AG08395 (cell line): Measurements from ENCODE around the gene NKAIN2.
"Not testable (repeated sequence)": the region's sequence is repeated elsewhere in the genome, so short reads cannot be mapped to it uniquely, and the experiment has no call there.

ENCODE experiments used
- DNase-seq: peaks from one replicate; pipeline ENCODE4 v3.0.0; 2012; ENCODE audit warnings: mixed read lengths, low spot score

NKAIN2 gene

GRCh38 chr6:124205921-124206320 is 402.3 kb downstream of the NKAIN2 start:
- DNase-seq: no peak

- no peak for DNase-seq
Observed at GRCh38 chr6:124223611-124224345, 420.1 kb downstream of the NKAIN2 start.

GRCh38 chr6:124226396-124226795 is 422.7 kb downstream of the NKAIN2 start:
- DNase-seq: no peak

GRCh38 chr6:124233221-124233620 is 429.6 kb downstream of the NKAIN2 start:
- no peak for DNase-seq

GRCh38 chr6:124234801-124235200 is 431.1 kb downstream of the NKAIN2 start:
- no peak for DNase-seq

GRCh38 chr6:124237911-124238310 is 434.2 kb downstream of the NKAIN2 start:
- DNase-seq: no peak

- DNase-seq: not testable (repeated sequence)
Observed at GRCh38 chr6:124238408-124238807, 434.7 kb downstream of the NKAIN2 start.

GRCh38 chr6:124254941-124255685 is 451.4 kb downstream of the NKAIN2 start:
- DNase-seq: no peak

GRCh38 chr6:124260337-124260736 is 456.7 kb downstream of the NKAIN2 start:
- no peak for DNase-seq

GRCh38 chr6:124269733-124270132 is 466.1 kb downstream of the NKAIN2 start:
- no peak for DNase-seq

- no peak for DNase-seq
Observed at GRCh38 chr6:124273701-124274100, 470.0 kb downstream of the NKAIN2 start.

GRCh38 chr6:124282541-124282940 is 478.9 kb downstream of the NKAIN2 start:
- DNase-seq: no peak

- DNase-seq: no peak
Observed at GRCh38 chr6:124283486-124283885, 479.8 kb downstream of the NKAIN2 start.

- no peak for DNase-seq
Observed at GRCh38 chr6:124285146-124285545, 481.5 kb downstream of the NKAIN2 start.

GRCh38 chr6:124294574-124295200 is 491.0 kb downstream of the NKAIN2 start:
- DNase-seq: no peak

GRCh38 chr6:124297507-124297906 is 493.8 kb downstream of the NKAIN2 start:
- no peak for DNase-seq

GRCh38 chr6:124298730-124299129 is 495.1 kb downstream of the NKAIN2 start:
- DNase-seq: no peak

GRCh38 chr6:124300907-124301306 is 497.2 kb downstream of the NKAIN2 start:
- not testable (repeated sequence) for DNase-seq

- no peak for DNase-seq
Observed at GRCh38 chr6:124303971-124304370, 500.3 kb downstream of the NKAIN2 start.

GRCh38 chr6:124310139-124310538 is 506.5 kb downstream of the NKAIN2 start:
- no peak for DNase-seq

GRCh38 chr6:124319410-124319809 is 515.7 kb downstream of the NKAIN2 start:
- no peak for DNase-seq

GRCh38 chr6:124324237-124324636 is 520.6 kb downstream of the NKAIN2 start:
- DNase-seq: no peak

GRCh38 chr6:124330197-124330596 is 526.5 kb downstream of the NKAIN2 start:
- no peak for DNase-seq
